Activated CD4-positive, alpha-beta T cell treated with anti-CD3 and anti-CD28 coated beads, Interleukin-2, amount 10 ng/mL, durations not matched to agents 24 days and 14 days (primary cell): ENCODE data around the gene DPH2. TPM values are rescaled to one million over a fixed set of nuclear protein-coding genes. Genes with fewer than 3 reads are reported as not detected.

ENCODE experiments used
- DNase-seq: peaks from one replicate; pipeline ENCODE4 v3.0.0; 2022
- H3K27ac Mint-ChIP-seq: one replicate; pipeline ENCODE4 v1.8.0; 2022; ENCODE audit warnings: mild to moderate bottlenecking, mixed read lengths
- H3K27me3 Mint-ChIP-seq: one replicate; pipeline ENCODE4 v1.8.0; 2022; ENCODE audit warnings: mixed read lengths
- H3K36me3 Mint-ChIP-seq: one replicate; pipeline ENCODE4 v1.8.0; 2022; ENCODE audit warnings: low read depth, mild to moderate bottlenecking, mixed read lengths
- H3K4me1 Mint-ChIP-seq: one replicate; pipeline ENCODE4 v1.8.0; 2021; ENCODE audit warnings: mixed read lengths
- H3K4me3 Mint-ChIP-seq: one replicate; pipeline ENCODE4 v1.8.0; 2022; ENCODE audit warnings: mild to moderate bottlenecking, moderate library complexity, mixed read lengths
- H3K9me3 Mint-ChIP-seq: one replicate; pipeline ENCODE4 v1.8.0; 2021; ENCODE audit warnings: mixed read lengths
- intact Hi-C: fragments of 100-400 bp; cut with micrococcal nuclease; formaldehyde crosslinking; loops from one replicate; pipeline ENCODE4 v1.15.1; 2023
- total RNA-seq: library from RNA; stranded (reverse); gene quantifications from 2 replicates; pipeline ENCODE4 v1.2.3, GENCODE V29; 2022

DPH2 gene
- total RNA-seq, 1 donor from 2014 or later = 71.8 TPM

- intact Hi-C loops = no loop called here
- peaks cover 1% of the 10 kb centered on the region for H3K4me1 Mint-ChIP-seq
These were observed 47.1 kb downstream of the DPH2 start for GRCh38 chr1:44016890-44017400.

GRCh38 chr1:44019466-44019948 lies 49.7 kb downstream of the DPH2 start:
- Mint-ChIP-seq H3K9me3 (no peaks in the 10 kb centered on the region), H3K4me3 (no peak overlapping the region), H3K27ac (no peak overlapping the region), H3K36me3 (peaks cover 1% of the 10 kb centered on the region), H3K27me3 (no peaks in the 10 kb centered on the region), H3K4me1 (no peaks in the 10 kb centered on the region)
- intact Hi-C loops = no loop called here
- DNase-seq = no peak

More at GRCh38 chr1:44016890-44017400, 47.1 kb downstream of the DPH2 start:
- Mint-ChIP-seq H3K27me3 (no peaks in the 10 kb centered on the region), H3K9me3 (no peaks in the 10 kb centered on the region), H3K36me3 (no peaks in the 10 kb centered on the region), H3K27ac (no peak overlapping the region), H3K4me3 (no peak overlapping the region)
- no peak for DNase-seq

- H3K36me3 Mint-ChIP-seq = peaks cover 1% of the 10 kb centered on the region
- no peaks in the 10 kb centered on the region for H3K9me3 Mint-ChIP-seq
- H3K27me3 Mint-ChIP-seq = no peaks in the 10 kb centered on the region
- no peak for DNase-seq
- H3K27ac Mint-ChIP-seq = no peak overlapping the region
- no peaks in the 10 kb centered on the region for H3K4me1 Mint-ChIP-seq
- intact Hi-C loops = no loop called here
- H3K4me3 Mint-ChIP-seq = no peak overlapping the region
These were observed 50.7 kb downstream of the DPH2 start for GRCh38 chr1:44020464-44020863.

GRCh38 chr1:44021156-44021555 lies 51.3 kb downstream of the DPH2 start:
- no peak for DNase-seq
- Mint-ChIP-seq H3K36me3 (peaks cover 1% of the 10 kb centered on the region), H3K9me3 (no peaks in the 10 kb centered on the region), H3K4me1 (no peaks in the 10 kb centered on the region), H3K4me3 (no peak overlapping the region), H3K27ac (no peak overlapping the region), H3K27me3 (no peaks in the 10 kb centered on the region)
- intact Hi-C loops = no loop called here

- Mint-ChIP-seq H3K4me1 (no peaks in the 10 kb centered on the region), H3K4me3 (no peak overlapping the region), H3K36me3 (peaks cover 1% of the 10 kb centered on the region), H3K27me3 (no peaks in the 10 kb centered on the region), H3K27ac (no peak overlapping the region), H3K9me3 (no peaks in the 10 kb centered on the region)
- DNase-seq = no peak
- intact Hi-C loops = no loop called here
These were observed 51.9 kb downstream of the DPH2 start for GRCh38 chr1:44021581-44022321.

Other genes with a start within 250 kb of the DPH2 start
- 0.43 TPM in 1 of 2 replicates, not detected in the other for gene ARTN, start 36.2 kb upstream of the DPH2 start, total RNA-seq
- gene IPO13, start 23.1 kb upstream of the DPH2 start, total RNA-seq = 26.3 and 26.6 TPM in 2 replicates
- gene ATP6V0B, start 5.0 kb downstream of the DPH2 start, total RNA-seq = 181 and 182 TPM in 2 replicates
- gene B4GALT2, start 9.2 kb downstream of the DPH2 start, total RNA-seq = 59.7 TPM in 2 replicates
- gene CCDC24, start 21.6 kb downstream of the DPH2 start, total RNA-seq = 3.0 and 4.3 TPM in 2 replicates
- 6.3 and 6.5 TPM in 2 replicates for gene SLC6A9, start 61.5 kb downstream of the DPH2 start, total RNA-seq
- gene KLF17, start 148.8 kb downstream of the DPH2 start, total RNA-seq = not detected in 2 replicates
- not detected in 2 replicates for gene KLF18, start 171.6 kb downstream of the DPH2 start, total RNA-seq
- 34.1 and 36.0 TPM in 2 replicates for gene DMAP1, start 243.5 kb downstream of the DPH2 start, total RNA-seq